AG09309 (cell line): ENCODE measurements around the gene MED25.

Experiments
- DNase-seq: peaks from one replicate; pipeline ENCODE4 v3.0.0-alpha.2; 2010; ENCODE audit warnings: low read depth
- H3K4me3 ChIP-seq: 2 replicates; pipeline ENCODE4 v1.5.1; 2011; ENCODE audit warnings: mild to moderate bottlenecking, low read depth, low read length, moderate library complexity; ENCODE audit not compliant: control insufficient read depth
- CTCF ChIP-seq: IDR thresholded peaks from 2 replicates; pipeline ENCODE4 v1.5.1; 2011; ENCODE audit warnings: mild to moderate bottlenecking, low read depth, low read length, inconsistent platforms; ENCODE audit not compliant: insufficient read depth, control insufficient read depth; ENCODE audit errors: missing control alignments

MED25 gene

GRCh38 chr19:49823472-49823871 lies 5.4 kb downstream of the MED25 start:
- H3K4me3 ChIP-seq, result no peak overlapping the region
- no peak for TF ChIP-seq CTCF
- DNase-seq, result no peak

- no peak for TF ChIP-seq CTCF
- no peak overlapping the region for H3K4me3 ChIP-seq
- no peak for DNase-seq
These were observed 6.6 kb downstream of the MED25 start for GRCh38 chr19:49824662-49825061.

GRCh38 chr19:49827034-49827433 lies 8.9 kb downstream of the MED25 start:
- DNase-seq, result no peak
- no peak for TF ChIP-seq CTCF
- no peak overlapping the region for H3K4me3 ChIP-seq

GRCh38 chr19:49829200-49829599 lies 11.1 kb downstream of the MED25 start:
- DNase-seq, result no peak
- H3K4me3 ChIP-seq, result no peak overlapping the region
- TF ChIP-seq CTCF, result no peak

- no peak overlapping the region for H3K4me3 ChIP-seq
- TF ChIP-seq CTCF, result no peak
- DNase-seq, result no peak
These were observed 11.6 kb downstream of the MED25 start for GRCh38 chr19:49829721-49830120.

- H3K4me3 ChIP-seq, result no peak overlapping the region
- TF ChIP-seq CTCF, result no peak
- DNase-seq, result no peak
These were observed 12.7 kb downstream of the MED25 start for GRCh38 chr19:49830766-49831165.

GRCh38 chr19:49831592-49831991 lies 13.5 kb downstream of the MED25 start:
- no peak for DNase-seq

More at GRCh38 chr19:49831592-49831991, 13.5 kb downstream of the MED25 start:
- no peak overlapping the region for H3K4me3 ChIP-seq
- TF ChIP-seq CTCF, result no peak
